COLO829 (cell line): ENCODE measurements around the gene ZBTB18.
"Not testable (repeated sequence)": the region's sequence is repeated elsewhere in the genome, so short reads cannot be mapped to it uniquely, and the experiment has no call there.

Source experiments
- DNase-seq: peaks from one replicate; pipeline ENCODE4 v3.0.0; 2012; ENCODE audit warnings: low spot score

The ZBTB18 gene

GRCh38 chr1:244042293-244042692, 8.8 kb upstream of the ZBTB18 start:
- no peak for DNase-seq

- no peak for DNase-seq
Observed at GRCh38 chr1:244044423-244044822, 6.7 kb upstream of the ZBTB18 start.

- DNase-seq = not testable (repeated sequence)
Observed at GRCh38 chr1:244046254-244046653, 4.8 kb upstream of the ZBTB18 start.

- no peak for DNase-seq
Observed at GRCh38 chr1:244046907-244047611, 4.0 kb upstream of the ZBTB18 start.

- DNase-seq = no peak
Observed at GRCh38 chr1:244047621-244048255, 3.3 kb upstream of the ZBTB18 start.

GRCh38 chr1:244048256-244049161, 2.6 kb upstream of the ZBTB18 start:
- DNase-seq = peak; percentile 96

GRCh38 chr1:244049162-244050013, 1.7 kb upstream of the ZBTB18 start:
- DNase-seq = no peak

- DNase-seq = no peak
Observed at GRCh38 chr1:244050014-244050834, 859 bp upstream of the ZBTB18 start.

- no peak for DNase-seq
Observed at GRCh38 chr1:244052016-244052727, 1.1 kb downstream of the ZBTB18 start.

GRCh38 chr1:244052728-244053312, 1.7 kb downstream of the ZBTB18 start:
- no peak for DNase-seq

GRCh38 chr1:244053831-244054230, 2.7 kb downstream of the ZBTB18 start:
- peak; percentile 87 for DNase-seq

- no peak for DNase-seq
Observed at GRCh38 chr1:244054247-244054923, 3.3 kb downstream of the ZBTB18 start.

GRCh38 chr1:244054924-244055263, 3.8 kb downstream of the ZBTB18 start:
- DNase-seq = no peak

- no peak for DNase-seq
Observed at GRCh38 chr1:244056577-244056976, 5.5 kb downstream of the ZBTB18 start.

- no peak for DNase-seq
Observed at GRCh38 chr1:244057474-244058385, 6.6 kb downstream of the ZBTB18 start.

- no peak for DNase-seq
Observed at GRCh38 chr1:244060117-244060516, 9.0 kb downstream of the ZBTB18 start.

- DNase-seq = no peak
Observed at GRCh38 chr1:244060686-244061085, 9.6 kb downstream of the ZBTB18 start.

- DNase-seq = no peak
Observed at GRCh38 chr1:244062156-244062725, 11.2 kb downstream of the ZBTB18 start.
